Esophagus squamous epithelium (tissue), 5 donors: ENCODE measurements around the gene NUDT3. TPM values are rescaled to one million over a fixed set of nuclear protein-coding genes. Genes with fewer than 3 reads are reported as not detected.

Source experiments
- DNase-seq: peaks from one replicate; lab custom pipeline; 2025; lab: John Stamatoyannopoulos, UW
- H3K27ac ChIP-seq, 4 donors: fragments of 200-600 bp; sonication (generic); one replicate each; pipeline ENCODE4 v1.5.1; 2016 to 2019; ENCODE audit warnings: mild to moderate bottlenecking in 1 of 4
- H3K27me3 ChIP-seq, 4 donors: fragments of 200-600 bp; sonication (generic); 1 replicate in 3 of 4; 2 replicates in 1 of 4; pipeline versions ENCODE4 v1.5.1 to v1.6.0; 2017 to 2021; ENCODE audit warnings: antibody characterized with exemption in 1 of 4
- H3K36me3 ChIP-seq, 3 donors: fragments of 200-600 bp; sonication (generic); one replicate each; pipeline ENCODE4 v1.5.1; 2016 to 2019
- H3K4me1 ChIP-seq, 3 donors: fragments of 200-600 bp; sonication (generic); one replicate each; pipeline ENCODE4 v1.5.1; 2017 to 2019
- H3K4me3 ChIP-seq, 4 donors: fragments of 200-600 bp; sonication (generic); 1 replicate in 3 of 4; 2 replicates in 1 of 4; pipeline ENCODE4 v1.5.1; 2016 to 2019; ENCODE audit warnings: mild to moderate bottlenecking in 2 of 4, moderate library complexity in 1 of 4
- H3K9me3 ChIP-seq, 3 donors: fragments of 200-600 bp; sonication (generic); one replicate each; pipeline ENCODE4 v1.5.1; 2016 to 2019
- POLR2A ChIP-seq, 4 donors: fragments of 450-650 bp; IDR thresholded peaks; one replicate each; pipeline ENCODE4 v1.6.1; 2017; ENCODE audit warnings: antibody characterized with exemption in 4 of 4, mild to moderate bottlenecking in 4 of 4, moderate library complexity in 3 of 4
- WGBS, 2 donors: methylation state at CpG; one replicate each; pipeline ENCODE4 v1.1.5; 2018; 5-methylcytosine and 5-hydroxymethylcytosine counted together
- intact Hi-C: fragments of 100-400 bp; cut with DNase I; formaldehyde crosslinking; loops from one replicate; pipeline ENCODE4 v1.15.0; 2022
- total RNA-seq, 4 donors: library from RNA; depleted of rRNA; stranded (reverse); fragments of >200 nt; gene quantifications; one replicate each; pipeline ENCODE4 v1.1.0, GENCODE V29; 2016
- TF ChIP-seq, protein P1 (sequence below), 6 experiments: fragments of 450-650 bp in 4 of 6; fragments of 200-600 bp in 2 of 6; sonication (generic) in 2 of 6; IDR thresholded peaks; one replicate each; pipeline ENCODE4 v1.5.1; 2016 to 2019; ENCODE audit warnings: antibody characterized with exemption in 6 of 6, mild to moderate bottlenecking in 4 of 6, moderate library complexity in 4 of 6
- donor health status: DM: yes; HTN: yes; CAD: no.

The NUDT3 gene
- total RNA-seq, 4 donors from 2014 or later, result 14.9 to 33.4 (median 22.4) TPM

DNA sequence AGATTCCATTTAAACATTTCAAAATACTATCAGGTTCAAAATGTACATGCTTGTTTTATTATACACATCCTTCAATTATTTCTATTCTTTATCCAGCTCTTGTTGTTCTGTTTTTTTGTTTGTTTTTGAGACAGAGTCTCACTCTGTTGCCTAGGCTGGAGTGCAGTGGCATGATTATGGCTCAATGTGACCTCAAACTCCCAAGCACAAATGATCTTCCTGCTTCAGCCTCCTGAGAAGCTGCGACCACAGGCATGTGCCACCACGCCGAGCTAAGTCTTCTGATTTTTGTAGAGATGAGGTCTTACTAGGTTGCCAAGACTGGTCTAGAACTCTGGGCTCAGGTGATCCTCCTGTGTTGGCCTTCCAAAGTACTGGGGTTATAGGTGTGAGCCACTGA lies 99.5 kb downstream of the NUDT3 start:
- H3K27ac ChIP-seq, result no peak overlapping the region
- H3K36me3 ChIP-seq, result peaks cover 0 to 63% (median 6%) of the 10 kb centered on the region in 3 donors
- peaks cover 0 to 14% (median 0%) of the 10 kb centered on the region in 3 donors for H3K4me1 ChIP-seq
- no peak overlapping the region for H3K4me3 ChIP-seq
- TF ChIP-seq, protein P1, sequence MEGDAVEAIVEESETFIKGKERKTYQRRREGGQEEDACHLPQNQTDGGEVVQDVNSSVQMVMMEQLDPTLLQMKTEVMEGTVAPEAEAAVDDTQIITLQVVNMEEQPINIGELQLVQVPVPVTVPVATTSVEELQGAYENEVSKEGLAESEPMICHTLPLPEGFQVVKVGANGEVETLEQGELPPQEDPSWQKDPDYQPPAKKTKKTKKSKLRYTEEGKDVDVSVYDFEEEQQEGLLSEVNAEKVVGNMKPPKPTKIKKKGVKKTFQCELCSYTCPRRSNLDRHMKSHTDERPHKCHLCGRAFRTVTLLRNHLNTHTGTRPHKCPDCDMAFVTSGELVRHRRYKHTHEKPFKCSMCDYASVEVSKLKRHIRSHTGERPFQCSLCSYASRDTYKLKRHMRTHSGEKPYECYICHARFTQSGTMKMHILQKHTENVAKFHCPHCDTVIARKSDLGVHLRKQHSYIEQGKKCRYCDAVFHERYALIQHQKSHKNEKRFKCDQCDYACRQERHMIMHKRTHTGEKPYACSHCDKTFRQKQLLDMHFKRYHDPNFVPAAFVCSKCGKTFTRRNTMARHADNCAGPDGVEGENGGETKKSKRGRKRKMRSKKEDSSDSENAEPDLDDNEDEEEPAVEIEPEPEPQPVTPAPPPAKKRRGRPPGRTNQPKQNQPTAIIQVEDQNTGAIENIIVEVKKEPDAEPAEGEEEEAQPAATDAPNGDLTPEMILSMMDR (IDR thresholded peaks at IDR 0.05), result no peak
- no peak for TF ChIP-seq POLR2A (IDR thresholded peaks at IDR 0.05)
- no peaks in the 10 kb centered on the region for H3K27me3 ChIP-seq
- intact Hi-C loops, result no loop called here
- no peak for DNase-seq
- no peaks in the 10 kb centered on the region for H3K9me3 ChIP-seq
- WGBS, 2 donors, result 93 to 94% methylated on average over 3 of the region's 3 CpGs

DNA sequence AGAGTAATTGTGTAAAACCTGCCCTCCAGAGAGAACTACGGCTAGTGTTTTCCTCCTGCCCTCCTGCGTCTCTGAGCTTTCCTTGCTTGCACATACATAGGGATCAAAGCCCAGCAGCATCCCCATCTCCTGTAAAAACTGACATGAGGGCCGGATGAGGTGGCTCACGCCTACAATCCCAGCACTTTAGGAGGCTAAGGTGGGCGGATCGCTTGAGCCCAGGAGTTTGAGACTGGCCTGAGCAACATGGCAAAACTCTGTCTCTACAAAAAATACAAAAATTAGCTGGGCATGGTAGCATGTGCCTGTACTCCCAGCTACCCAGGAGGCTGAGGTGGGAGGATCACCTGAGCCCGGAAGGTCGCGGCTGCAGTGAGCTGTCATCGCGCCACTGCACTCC lies 103.3 kb downstream of the NUDT3 start:
- Histone ChIP-seq H3K4me3 (no peak overlapping the region), H3K9me3 (no peaks in the 10 kb centered on the region), H3K36me3 (peaks cover 0 to 63% (median 6%) of the 10 kb centered on the region in 3 donors), H3K27ac (no peak overlapping the region), H3K27me3 (no peaks in the 10 kb centered on the region), H3K4me1 (peaks cover 0 to 26% (median 0%) of the 10 kb centered on the region in 3 donors)
- TF ChIP-seq POLR2A (IDR thresholded peaks at IDR 0.05), result no peak
- TF ChIP-seq, protein P1 (IDR thresholded peaks at IDR 0.05), result no peak
- WGBS, 2 donors, result 94 to 96% methylated on average over 6 to 8 of the region's 11 CpGs
- intact Hi-C loops, result no loop called here
- DNase-seq, result no peak

- Histone ChIP-seq H3K36me3 (peaks cover 0 to 63% (median 6%) of the 10 kb centered on the region in 3 donors), H3K9me3 (no peaks in the 10 kb centered on the region), H3K4me3 (no peak overlapping the region), H3K4me1 (peaks cover 0 to 31% (median 0%) of the 10 kb centered on the region in 3 donors), H3K27me3 (no peaks in the 10 kb centered on the region), H3K27ac (no peak overlapping the region)
- no peak for DNase-seq
- WGBS, 2 donors, result 50 to 63% methylated on average over 5 of the region's 5 CpGs
- TF ChIP-seq, protein P1 (IDR thresholded peaks at IDR 0.05), result no peak
- TF ChIP-seq POLR2A (IDR thresholded peaks at IDR 0.05), result no peak
- intact Hi-C loops, result no loop called here
Observed at GRCh38 chr6:34288581-34288980, 103.9 kb downstream of the NUDT3 start.

DNA sequence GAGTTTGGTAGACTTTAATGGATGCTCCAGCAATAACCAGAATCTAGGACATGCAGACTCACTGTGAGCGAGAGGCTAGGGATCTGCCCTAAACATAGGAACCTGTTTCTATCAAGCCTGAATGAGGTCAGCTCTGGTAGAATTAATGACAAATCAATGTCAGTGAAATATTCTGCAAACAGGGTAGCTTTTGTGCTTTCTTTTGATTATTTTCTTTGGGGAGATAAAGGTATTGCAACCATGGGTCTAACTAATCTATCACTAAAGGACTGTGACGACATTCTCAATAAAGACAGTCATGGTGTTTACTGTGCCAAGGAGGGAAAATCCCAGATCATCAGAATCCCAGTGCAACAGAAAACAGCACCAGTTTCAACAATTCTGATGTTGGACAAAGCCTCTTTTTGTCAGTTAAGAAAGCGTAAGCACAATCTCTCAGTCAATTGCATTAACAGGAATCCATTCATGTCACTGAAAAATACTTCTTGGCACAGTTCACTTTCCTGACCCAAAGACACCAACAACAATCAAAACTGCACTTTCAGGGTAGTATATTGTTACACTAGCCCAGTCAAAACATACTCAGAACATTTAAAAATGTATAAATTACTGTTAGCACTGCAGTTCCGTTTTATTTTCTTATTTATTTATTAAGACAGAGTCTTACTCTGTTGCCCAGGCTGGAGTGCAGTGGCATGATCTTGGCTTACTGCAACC lies 106.9 kb downstream of the NUDT3 start:
- Histone ChIP-seq H3K27ac (peak overlapping the region in 2 of 4 donors; percentile 24 to 54), H3K36me3 (peaks cover 0 to 53% (median 0%) of the 10 kb centered on the region in 3 donors), H3K9me3 (no peaks in the 10 kb centered on the region), H3K27me3 (no peaks in the 10 kb centered on the region), H3K4me3 (no peak overlapping the region), H3K4me1 (peaks cover 0 to 39% (median 0%) of the 10 kb centered on the region in 3 donors)
- TF ChIP-seq, protein P1 (IDR thresholded peaks at IDR 0.05), result no peak
- TF ChIP-seq POLR2A (IDR thresholded peaks at IDR 0.05), result no peak
- intact Hi-C loops, result no loop called here
- no peak for DNase-seq
- 76 to 84% methylated on average over 4 of the region's 4 CpGs for WGBS, 2 donors
